Gastroesophageal sphincter (tissue), 4 donors: ENCODE data around the gene TMEM60. TPM values are rescaled to one million over a fixed set of nuclear protein-coding genes. Genes with fewer than 3 reads are reported as not detected.
"Not testable (repeated sequence)": the region's sequence is repeated elsewhere in the genome, so short reads cannot be mapped to it uniquely, and the experiment has no call there.

Source experiments
- ATAC-seq: fragments of 150-250 bp; one replicate; pipeline ENCODE4 v1.9.1; 2016; ENCODE audit warnings: mild to moderate bottlenecking, moderate library complexity
- H3K27ac ChIP-seq, 4 donors: fragments of 200-600 bp; sonication (generic) in 3 of 4; 1 replicate in 3 of 4; 2 replicates in 1 of 4; pipeline ENCODE4 v1.5.1; 2016 to 2019
- H3K27me3 ChIP-seq: fragments of 200-600 bp; sonication (generic); one replicate; pipeline ENCODE4 v1.5.1; 2019
- H3K36me3 ChIP-seq, 2 donors: fragments of 200-600 bp; sonication (generic); one replicate each; pipeline ENCODE4 v1.5.1; 2019; ENCODE audit warnings: control low read depth in 1 of 2
- H3K4me1 ChIP-seq, 3 donors: fragments of 200-600 bp; sonication (generic); 1 replicate in 2 of 3; 2 replicates in 1 of 3; pipeline ENCODE4 v1.5.1; 2016 to 2019; ENCODE audit warnings: control low read depth in 2 of 3
- H3K4me3 ChIP-seq, 2 donors: fragments of 200-600 bp; sonication (generic); one replicate each; pipeline ENCODE4 v1.5.1; 2019; ENCODE audit warnings: mild to moderate bottlenecking in 1 of 2, moderate library complexity in 1 of 2
- H3K9me3 ChIP-seq, 3 donors: fragments of 200-600 bp; sonication (generic); one replicate each; pipeline ENCODE4 v1.5.1; 2017 to 2019; ENCODE audit warnings: control low read depth in 2 of 3
- EP300 ChIP-seq: sonication (generic); formaldehyde crosslinking; IDR thresholded peaks from one replicate; pipeline ENCODE4 v1.6.1; 2017; ENCODE audit warnings: antibody characterized with exemption, mild to moderate bottlenecking
- POLR2A ChIP-seq, 2 donors: fragments of 450-650 bp; IDR thresholded peaks; one replicate each; pipeline ENCODE4 v1.6.1; 2017; ENCODE audit warnings: antibody characterized with exemption in 2 of 2, mild to moderate bottlenecking in 2 of 2, moderate library complexity in 1 of 2
- POLR2AphosphoS5 ChIP-seq: sonication (generic); formaldehyde crosslinking; IDR thresholded peaks from one replicate; pipeline ENCODE4 v1.6.1; 2017; ENCODE audit warnings: antibody characterized with exemption
- WGBS, 2 donors: methylation state at CpG; one replicate each; pipeline ENCODE4 v1.1.5; 2018; ENCODE audit warnings: low coverage in 1 of 2; 5-methylcytosine and 5-hydroxymethylcytosine counted together
- total RNA-seq, 4 donors: library from RNA; depleted of rRNA; stranded (reverse); fragments of >200 nt; gene quantifications; one replicate each; pipeline ENCODE4 v1.1.0, GENCODE V29; 2016
- TF ChIP-seq, protein P1 (sequence below), 4 experiments: fragments of 200-600 bp in 2 of 4; fragments of 450-650 bp in 2 of 4; sonication (generic) in 1 of 4; IDR thresholded peaks; one replicate each; pipeline ENCODE4 v1.5.1; 2017 to 2019; ENCODE audit warnings: antibody characterized with exemption in 4 of 4, mild to moderate bottlenecking in 2 of 4, moderate library complexity in 2 of 4

Gene TMEM60
- total RNA-seq, 4 donors from 2014 or later: 10.6 to 15.7 (median 13.9) TPM

GRCh38 chr7:77791956-77792355 is 6.3 kb downstream of the TMEM60 start:
- Histone ChIP-seq H3K4me1 (peaks cover 0 to 31% (median under 1%) of the 10 kb centered on the region in 3 donors), H3K36me3 (peaks cover 0 to 24% of the 10 kb centered on the region in 2 donors), H3K27ac (no peak overlapping the region), H3K4me3 (no peak overlapping the region), H3K9me3 (no peaks in the 10 kb centered on the region), H3K27me3 (no peaks in the 10 kb centered on the region)
- ATAC-seq: no peak
- TF ChIP-seq POLR2A (IDR thresholded peaks at IDR 0.05): no peak
- no peak for TF ChIP-seq POLR2AphosphoS5
- TF ChIP-seq, protein P1, sequence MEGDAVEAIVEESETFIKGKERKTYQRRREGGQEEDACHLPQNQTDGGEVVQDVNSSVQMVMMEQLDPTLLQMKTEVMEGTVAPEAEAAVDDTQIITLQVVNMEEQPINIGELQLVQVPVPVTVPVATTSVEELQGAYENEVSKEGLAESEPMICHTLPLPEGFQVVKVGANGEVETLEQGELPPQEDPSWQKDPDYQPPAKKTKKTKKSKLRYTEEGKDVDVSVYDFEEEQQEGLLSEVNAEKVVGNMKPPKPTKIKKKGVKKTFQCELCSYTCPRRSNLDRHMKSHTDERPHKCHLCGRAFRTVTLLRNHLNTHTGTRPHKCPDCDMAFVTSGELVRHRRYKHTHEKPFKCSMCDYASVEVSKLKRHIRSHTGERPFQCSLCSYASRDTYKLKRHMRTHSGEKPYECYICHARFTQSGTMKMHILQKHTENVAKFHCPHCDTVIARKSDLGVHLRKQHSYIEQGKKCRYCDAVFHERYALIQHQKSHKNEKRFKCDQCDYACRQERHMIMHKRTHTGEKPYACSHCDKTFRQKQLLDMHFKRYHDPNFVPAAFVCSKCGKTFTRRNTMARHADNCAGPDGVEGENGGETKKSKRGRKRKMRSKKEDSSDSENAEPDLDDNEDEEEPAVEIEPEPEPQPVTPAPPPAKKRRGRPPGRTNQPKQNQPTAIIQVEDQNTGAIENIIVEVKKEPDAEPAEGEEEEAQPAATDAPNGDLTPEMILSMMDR (IDR thresholded peaks at IDR 0.05): no peak
- no peak for TF ChIP-seq EP300
- 78 to 92% methylated on average over 2 of the region's 2 CpGs for WGBS, 2 donors

DNA sequence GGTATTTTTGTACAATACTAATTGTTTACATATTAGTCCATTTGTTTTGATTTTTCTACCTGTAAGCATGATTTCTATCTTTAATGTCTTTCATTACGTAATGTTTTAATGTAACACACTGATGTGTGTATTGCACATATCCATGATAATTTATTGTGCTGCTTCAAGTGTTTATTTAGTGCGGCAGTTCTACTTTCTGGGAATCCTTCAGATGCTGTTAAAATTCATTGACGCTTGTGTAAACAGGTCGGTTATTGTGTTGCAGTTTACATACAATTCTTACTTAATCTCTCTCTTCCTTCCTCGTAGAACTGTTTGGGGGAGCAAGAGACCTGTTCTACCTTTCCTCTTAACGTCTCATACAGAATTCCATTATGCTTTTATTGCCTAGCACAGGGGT is 6.9 kb downstream of the TMEM60 start:
- no peak overlapping the region for H3K4me3 ChIP-seq
- no peaks in the 10 kb centered on the region for H3K27me3 ChIP-seq
- H3K9me3 ChIP-seq: no peaks in the 10 kb centered on the region
- ATAC-seq: no peak
- WGBS, 2 donors: 76 to 79% methylated on average over 6 of the region's 6 CpGs
- H3K27ac ChIP-seq: no peak overlapping the region
- no peak for TF ChIP-seq POLR2AphosphoS5
- no peak for TF ChIP-seq EP300
- TF ChIP-seq, protein P1 (IDR thresholded peaks at IDR 0.05): no peak
- TF ChIP-seq POLR2A (IDR thresholded peaks at IDR 0.05): no peak
- H3K4me1 ChIP-seq: peaks cover 0 to 25% (median 0%) of the 10 kb centered on the region in 3 donors
- peaks cover 0 to 24% of the 10 kb centered on the region in 2 donors for H3K36me3 ChIP-seq

GRCh38 chr7:77788327-77788902 is 9.8 kb downstream of the TMEM60 start:
- no peak for ATAC-seq
- no peak overlapping the region for H3K4me3 ChIP-seq
- no peaks in the 10 kb centered on the region for H3K9me3 ChIP-seq
- peaks cover 0 to 15% of the 10 kb centered on the region in 2 donors for H3K36me3 ChIP-seq
- 88 to 100% methylated on average over 2 of the region's 2 CpGs for WGBS, 2 donors
- H3K27me3 ChIP-seq: no peaks in the 10 kb centered on the region
- no peak overlapping the region for H3K27ac ChIP-seq
- TF ChIP-seq EP300 (no peak), POLR2A (IDR thresholded peaks at IDR 0.05) (no peak), POLR2AphosphoS5 (no peak)
- H3K4me1 ChIP-seq: no peaks in the 10 kb centered on the region

DNA sequence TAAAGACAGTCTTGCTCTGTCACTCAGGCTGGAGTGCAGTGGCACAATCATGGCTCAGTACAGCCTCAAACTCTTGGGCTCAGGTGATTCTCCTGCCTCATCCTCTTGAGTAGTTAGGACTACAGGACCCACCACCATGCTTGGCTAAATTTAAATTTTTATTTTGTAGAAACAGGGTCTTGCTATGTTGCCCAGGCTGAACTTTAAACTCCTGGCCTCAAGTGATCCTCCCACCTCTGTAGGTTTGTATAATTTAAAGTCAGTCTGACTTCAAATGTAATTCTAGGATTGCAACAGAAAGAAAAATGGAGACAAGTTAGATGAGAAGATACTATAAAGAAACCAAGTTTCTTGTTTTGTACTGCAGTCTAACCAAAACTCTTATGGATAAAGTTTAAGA is 11.5 kb downstream of the TMEM60 start:
- no peak overlapping the region for H3K27ac ChIP-seq
- peaks cover 0 to 14% of the 10 kb centered on the region in 2 donors for H3K36me3 ChIP-seq
- H3K4me1 ChIP-seq: no peaks in the 10 kb centered on the region
- H3K9me3 ChIP-seq: no peaks in the 10 kb centered on the region
- H3K4me3 ChIP-seq: no peak overlapping the region
- no peak for ATAC-seq
- H3K27me3 ChIP-seq: no peaks in the 10 kb centered on the region
- TF ChIP-seq, protein P1 (IDR thresholded peaks at IDR 0.05): no peak
- no peak for TF ChIP-seq POLR2A (IDR thresholded peaks at IDR 0.05)
- TF ChIP-seq POLR2AphosphoS5: no peak
- TF ChIP-seq EP300: no peak

DNA sequence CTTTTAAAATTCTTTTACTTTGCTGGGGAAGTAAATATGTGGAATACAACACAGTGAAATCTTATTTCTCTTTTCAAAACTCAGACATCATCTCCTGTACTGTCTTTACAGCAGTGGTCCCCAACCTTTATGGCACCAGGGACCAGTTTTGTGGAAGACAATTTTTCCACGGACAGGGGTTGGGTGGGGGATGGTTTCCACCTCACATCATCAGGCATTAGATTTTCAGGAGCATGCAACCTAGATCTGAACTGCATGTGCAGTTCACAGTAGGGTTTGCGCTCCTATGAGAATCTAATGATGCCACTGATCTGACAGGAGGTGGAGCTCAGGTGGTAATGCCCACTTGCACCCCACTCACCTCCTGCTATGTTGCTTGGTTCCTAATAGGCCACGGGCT is 12.2 kb downstream of the TMEM60 start:
- H3K27me3 ChIP-seq: no peaks in the 10 kb centered on the region
- TF ChIP-seq POLR2A (IDR thresholded peaks at IDR 0.05): no peak
- TF ChIP-seq EP300: no peak
- no peak for TF ChIP-seq POLR2AphosphoS5
- TF ChIP-seq, protein P1 (IDR thresholded peaks at IDR 0.05): no peak
- H3K27ac ChIP-seq: no peak overlapping the region
- peaks cover 0 to 20% of the 10 kb centered on the region in 2 donors for H3K36me3 ChIP-seq
- H3K4me1 ChIP-seq: no peaks in the 10 kb centered on the region
- 75% methylated on average over 1 of the region's 3 CpGs; no CpG with 5 or more reads in 1 of the 2 donors for WGBS, 2 donors
- no peaks in the 10 kb centered on the region for H3K9me3 ChIP-seq
- H3K4me3 ChIP-seq: no peak overlapping the region
- no peak for ATAC-seq

GRCh38 chr7:77784426-77784825 is 13.8 kb downstream of the TMEM60 start:
- not testable (repeated sequence) for H3K27ac ChIP-seq, H3K9me3 ChIP-seq, H3K4me1 ChIP-seq, H3K4me3 ChIP-seq, ATAC-seq, H3K27me3 ChIP-seq
- H3K36me3 ChIP-seq: peaks cover 0 to 32% of the 10 kb centered on the region in 2 donors
- 79 to 91% methylated on average over 3 to 10 of the region's 10 CpGs for WGBS, 2 donors
